ENCODE results near the gene CLEC19A.

Gene CLEC19A
- long read RNA-seq, donor 1, result 0 reads
- long read RNA-seq, donor 2, result 0 reads
- long read RNA-seq, donor 3, result 0 reads
- long read RNA-seq, donor 4, result 0 reads
- long read RNA-seq, donor 5, result 0 reads
- long read RNA-seq, donor 6, result 0 reads
- long read RNA-seq, donor 7, result 0 reads
- long read RNA-seq, donor 8, result 0 reads

DNA sequence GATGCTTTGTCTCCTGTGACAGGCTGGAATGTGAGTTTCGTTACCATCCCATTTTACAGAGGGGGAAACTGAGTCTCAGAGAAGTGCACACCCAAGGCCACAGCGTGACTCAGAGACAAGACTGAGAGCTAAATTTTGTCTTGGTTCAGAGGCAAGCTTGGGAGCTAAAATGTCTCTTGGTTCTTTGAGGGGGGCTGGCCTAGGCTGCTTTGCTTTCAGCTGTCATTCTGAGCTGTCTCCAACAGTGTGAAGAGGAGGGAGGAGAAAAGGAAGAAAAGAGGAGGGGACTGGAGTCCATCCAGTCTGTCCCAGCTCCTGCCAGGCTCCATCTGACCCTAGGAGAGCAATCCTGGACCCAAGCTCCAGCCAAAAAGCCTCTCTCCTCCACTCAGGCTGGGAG lies at the start of gene CLEC19A:
Gene CLEC19A (plus strand): TSS at position 301 of the 400 bp plus-strand sequence. CDS start 121 bp downstream, outside the sequence.
- DNase-seq, result no peak

DNA sequence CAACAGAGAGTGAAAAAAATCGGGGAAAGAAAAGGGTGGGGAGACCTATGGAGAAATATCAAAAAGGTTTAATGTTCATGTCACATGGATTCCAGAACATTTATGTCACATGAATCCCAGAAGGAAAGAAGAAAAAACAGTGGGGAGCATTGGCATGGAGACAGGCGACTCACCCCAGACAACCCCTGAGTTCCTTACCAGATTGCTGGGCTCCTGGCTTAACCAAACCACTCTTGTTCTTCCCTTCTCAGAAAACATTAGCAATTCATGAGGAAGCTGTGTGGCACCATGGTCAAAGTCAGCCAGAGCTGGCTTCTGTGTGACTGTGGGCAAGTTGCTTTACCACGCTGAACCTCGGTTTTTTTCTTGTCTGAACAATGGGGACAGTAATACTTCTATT lies 49.6 kb upstream of the CLEC19A start:
- no peak for DNase-seq

DNA sequence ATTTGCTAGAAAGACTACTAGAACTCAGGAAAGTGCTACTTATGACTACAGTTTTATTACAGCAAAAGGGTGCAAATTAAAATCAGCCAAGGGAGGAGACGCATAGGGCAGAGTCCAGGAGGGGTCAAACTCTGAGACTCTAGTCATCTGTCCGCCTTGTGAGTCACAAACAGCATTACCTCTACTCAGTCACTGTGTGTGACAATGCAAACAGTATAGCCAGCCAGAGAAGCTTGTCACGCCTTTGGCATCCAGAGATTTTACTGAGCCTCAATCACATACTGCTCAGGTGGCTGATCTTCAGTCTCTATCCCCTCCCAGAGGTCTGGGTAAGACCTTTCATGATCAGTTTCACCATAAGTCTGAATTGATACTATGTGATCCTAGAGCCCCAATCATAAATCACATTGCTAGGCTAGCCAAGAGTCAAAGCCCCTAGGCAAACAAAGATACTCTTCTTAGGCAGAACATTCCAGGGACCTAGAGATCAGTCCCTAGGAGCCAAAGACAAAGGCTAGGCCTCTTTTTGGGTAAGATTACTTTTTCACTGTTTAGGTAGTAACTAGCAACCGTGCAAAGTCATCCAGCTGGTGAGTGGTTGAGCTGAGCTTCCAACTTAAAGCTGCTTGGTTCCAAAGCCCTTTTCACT lies 48.8 kb upstream of the CLEC19A start:
- no peak for DNase-seq

GRCh38 chr16:19238406-19238805 lies 47.1 kb upstream of the CLEC19A start:
- DNase-seq, result no peak

- DNase-seq, result no peak
Measured at GRCh38 chr16:19239511-19240155, 45.9 kb upstream of the CLEC19A start.

- DNase-seq, result no peak
Measured at GRCh38 chr16:19240494-19240893, 45.0 kb upstream of the CLEC19A start.

- no peak for DNase-seq
Measured at GRCh38 chr16:19241512-19241911, 44.0 kb upstream of the CLEC19A start.

GRCh38 chr16:19242186-19242585 lies 43.3 kb upstream of the CLEC19A start:
- no peak for DNase-seq

DNA sequence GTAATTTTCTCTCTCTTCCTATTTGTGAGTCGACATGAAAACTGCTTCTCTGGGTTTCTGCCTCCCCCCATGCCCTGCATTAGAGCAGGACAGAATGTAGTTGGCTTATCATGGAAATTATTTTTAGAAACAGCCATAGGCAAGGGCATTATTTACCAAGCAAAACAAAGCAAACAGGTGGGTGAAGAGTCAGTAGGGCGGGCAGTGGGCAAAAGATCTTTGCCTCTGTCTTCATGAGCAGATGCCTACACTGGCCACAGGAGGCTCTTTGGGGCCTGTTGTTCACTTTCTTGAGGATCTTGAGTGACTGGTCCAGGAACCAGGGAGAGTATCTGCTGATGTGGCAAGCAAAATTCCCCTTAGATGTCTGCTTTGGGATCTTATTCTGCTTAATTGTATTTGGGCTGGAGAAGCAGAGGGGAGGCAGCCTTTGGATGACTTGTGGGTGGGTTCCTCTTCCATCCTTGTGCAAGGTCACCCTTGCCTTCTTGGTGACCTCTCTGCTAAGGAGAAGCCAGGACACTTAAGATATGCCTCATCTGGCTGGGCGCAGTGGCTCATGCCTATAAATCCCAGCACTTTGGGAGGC lies 42.5 kb upstream of the CLEC19A start:
- no peak for DNase-seq

DNA sequence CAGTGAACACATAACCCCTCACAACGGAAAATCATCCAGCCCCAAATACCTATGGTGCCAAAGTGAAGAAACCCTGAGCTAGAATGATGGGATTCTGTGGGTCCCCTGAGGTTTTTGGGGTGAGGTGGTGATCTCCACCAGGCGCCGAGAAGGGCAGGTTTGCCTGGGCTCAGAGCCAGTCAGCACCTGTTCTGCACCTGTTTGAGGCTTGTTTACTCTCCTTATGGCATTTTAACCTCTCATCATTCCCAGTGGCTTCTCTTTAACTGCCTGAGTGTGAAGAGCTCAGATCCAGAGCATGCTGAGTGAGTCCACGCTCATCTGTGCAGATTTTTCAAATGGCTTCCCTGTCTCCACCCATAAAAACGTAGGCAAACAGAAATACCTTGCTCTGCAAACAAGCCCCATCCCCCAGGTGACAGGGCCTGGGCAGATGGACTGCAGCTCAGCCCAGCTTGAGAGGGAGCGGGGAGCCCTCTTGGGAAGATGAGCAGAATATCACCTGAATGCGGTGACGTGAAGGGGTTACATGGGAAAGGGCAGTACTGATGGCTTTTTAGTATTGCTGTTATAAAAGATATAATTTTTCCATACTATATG lies 40.1 kb upstream of the CLEC19A start:
- no peak for DNase-seq

- no peak for DNase-seq
Measured at GRCh38 chr16:19252904-19253303, 32.6 kb upstream of the CLEC19A start.

GRCh38 chr16:19254611-19255010 lies 30.9 kb upstream of the CLEC19A start:
- DNase-seq, result no peak

DNA sequence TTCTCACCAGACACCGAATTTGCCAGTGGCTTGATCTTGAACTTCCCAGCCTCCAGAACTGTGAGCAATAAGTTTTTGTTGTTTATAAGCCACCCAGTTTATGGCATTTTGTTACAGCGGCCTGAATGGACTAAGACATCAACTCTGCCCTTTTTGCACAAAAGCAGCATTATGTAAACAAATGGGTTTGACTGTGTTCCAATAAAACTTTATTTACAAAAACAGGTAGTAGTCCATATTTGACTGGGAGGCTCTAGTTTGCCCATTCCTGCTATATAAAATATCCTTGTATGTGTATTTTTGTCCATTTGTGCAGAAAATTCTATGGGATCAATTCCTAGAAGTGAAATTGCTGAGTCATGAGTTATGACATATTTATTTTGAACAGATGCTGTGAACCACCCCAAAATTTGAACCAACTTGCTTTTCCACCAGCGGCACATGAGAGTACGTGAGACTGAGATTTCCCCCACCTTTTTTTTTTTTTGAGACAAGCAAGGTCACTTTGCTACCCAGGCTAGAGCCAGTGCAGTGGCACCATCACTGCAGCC lies 21.3 kb upstream of the CLEC19A start:
- no peak for DNase-seq

DNA sequence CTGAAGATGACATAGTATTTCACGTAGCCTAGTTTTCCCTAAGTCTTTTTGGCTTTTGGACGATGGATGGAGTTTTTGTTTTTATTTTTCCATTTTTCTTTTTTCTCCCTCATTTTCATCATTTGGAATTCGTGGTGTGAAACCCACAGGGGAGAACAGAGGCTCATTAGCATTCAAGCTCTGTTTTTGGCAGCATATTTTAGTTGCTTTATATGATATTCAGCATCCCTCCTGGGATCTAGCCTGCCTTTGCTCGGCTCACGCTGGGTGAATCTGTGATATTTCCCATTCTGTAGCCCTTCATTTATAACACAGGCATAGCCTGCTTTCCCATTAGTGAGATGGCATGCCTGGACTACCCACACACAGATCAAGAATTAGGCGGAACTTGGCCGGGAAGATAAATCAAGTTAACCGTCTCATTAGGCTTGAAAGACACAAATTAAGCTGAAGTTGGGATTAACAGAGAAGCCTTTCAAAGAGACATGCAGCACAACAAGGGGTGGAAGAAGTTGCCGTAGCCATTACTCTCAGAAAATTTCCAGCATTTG lies 20.1 kb upstream of the CLEC19A start:
- no peak for DNase-seq

GRCh38 chr16:19266774-19267173 lies 18.8 kb upstream of the CLEC19A start:
- no peak for DNase-seq

DNA sequence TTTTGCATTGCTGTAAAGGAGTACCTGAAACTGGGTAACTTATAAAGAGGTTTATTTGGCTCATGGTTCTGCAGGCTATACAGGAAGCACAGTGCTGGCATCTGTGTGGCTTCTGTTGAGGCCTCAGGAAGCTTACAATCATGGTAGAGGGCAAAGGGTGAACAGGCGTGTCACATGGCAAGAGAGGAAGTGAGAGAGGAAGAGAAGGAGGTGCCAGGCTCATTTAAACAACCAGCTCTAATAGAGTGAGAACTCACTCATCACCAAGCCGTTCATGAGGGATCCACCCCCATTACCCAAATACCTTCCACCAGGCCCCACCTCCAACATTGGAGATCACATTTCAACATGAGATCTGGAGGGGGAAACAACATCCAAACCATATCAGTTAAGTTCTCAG lies 16.4 kb upstream of the CLEC19A start:
- no peak for DNase-seq

DNA sequence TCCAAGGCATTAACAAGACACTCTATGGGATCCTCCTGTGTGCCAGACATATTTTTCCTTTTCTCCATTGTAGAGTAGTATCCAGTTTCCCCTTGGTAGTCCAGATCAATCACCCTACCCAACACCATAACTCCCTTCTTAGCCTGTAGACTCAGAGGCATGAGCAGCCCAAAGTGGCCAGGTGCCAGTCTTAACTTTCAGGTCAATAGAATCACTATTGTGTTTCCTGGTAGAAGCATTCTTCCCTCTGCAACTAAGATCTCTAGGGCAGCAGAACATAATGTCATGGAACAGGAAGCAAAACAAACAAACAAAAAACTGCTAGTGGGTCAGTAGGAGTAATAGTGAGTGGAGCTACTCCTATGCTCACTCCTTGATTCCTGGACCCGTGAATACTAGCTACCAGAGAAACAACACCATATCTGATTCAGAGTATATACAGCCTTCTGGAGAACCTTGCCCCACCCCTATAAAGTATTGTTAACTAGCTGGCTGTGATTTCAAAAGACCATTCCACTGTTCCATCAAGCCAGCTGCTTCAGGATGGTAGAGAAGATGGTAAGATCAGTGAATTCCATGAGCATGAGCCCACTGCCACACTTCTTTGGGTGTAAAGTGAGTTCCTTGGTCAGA lies 11.2 kb upstream of the CLEC19A start:
- no peak for DNase-seq

- DNase-seq, result no peak
Measured at GRCh38 chr16:19278403-19278802, 7.1 kb upstream of the CLEC19A start.

DNA sequence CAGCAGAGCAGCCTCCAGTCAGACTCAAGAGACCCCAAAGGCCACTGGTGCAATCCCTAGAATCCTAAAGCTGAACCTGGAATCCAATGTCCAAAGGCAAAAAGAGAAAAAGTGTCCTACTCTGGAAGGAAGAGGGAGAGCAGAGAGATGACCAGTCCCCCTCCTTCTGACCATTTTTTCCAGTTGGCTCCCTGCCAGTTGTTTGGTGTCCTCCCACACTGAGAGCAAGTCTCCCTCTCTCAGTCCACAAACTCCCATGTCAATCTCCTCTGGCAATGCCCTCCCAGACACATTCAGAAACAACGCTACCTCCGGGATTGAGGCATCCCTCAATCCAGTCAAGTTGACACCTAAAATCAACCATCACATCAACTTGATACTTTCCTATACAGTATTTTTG lies 4.3 kb upstream of the CLEC19A start:
- DNase-seq, result no peak

DNA sequence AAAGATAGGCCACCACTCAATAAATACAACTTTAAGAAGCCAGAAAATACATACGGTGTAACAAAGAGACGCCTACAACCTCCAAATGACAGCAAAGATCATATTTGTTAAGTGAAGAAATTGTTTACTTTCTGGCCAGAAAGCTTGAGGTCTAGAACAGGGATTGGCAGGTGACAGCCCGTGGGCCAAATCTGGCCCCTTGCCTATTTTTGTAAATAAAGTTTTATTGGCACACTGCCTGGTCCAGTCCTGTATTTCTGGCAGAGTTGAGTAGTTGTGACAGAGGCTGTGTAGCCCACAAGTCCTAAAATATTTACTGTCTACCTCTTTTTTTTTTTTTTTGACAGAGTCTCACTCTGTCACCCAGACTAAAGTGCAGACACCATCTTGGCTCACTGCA lies 3.4 kb upstream of the CLEC19A start:
- no peak for DNase-seq

DNA sequence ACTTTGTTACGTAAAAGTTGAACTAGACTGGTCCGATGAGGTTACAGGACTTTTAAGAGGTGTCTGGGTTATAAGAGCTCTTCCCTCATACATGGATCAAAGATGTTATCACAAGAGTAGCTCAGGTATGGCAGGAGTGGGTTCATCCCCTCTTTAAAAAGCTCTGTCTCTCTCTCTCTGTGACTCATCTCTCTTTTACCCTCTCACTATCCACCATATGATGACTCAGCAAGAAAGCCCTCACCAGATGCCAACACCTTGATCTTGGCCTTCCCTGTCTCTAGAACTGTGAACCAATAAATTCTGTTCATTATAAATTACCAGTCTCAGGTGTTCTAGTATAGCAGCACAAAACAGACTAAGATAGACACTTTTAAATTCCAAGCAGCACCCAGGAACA lies 1.9 kb upstream of the CLEC19A start:
- no peak for DNase-seq

- DNase-seq, result no peak
Measured at GRCh38 chr16:19284207-19284606, 1.3 kb upstream of the CLEC19A start.
